Measurements from ENCODE around the gene FRMPD2.

DNA sequence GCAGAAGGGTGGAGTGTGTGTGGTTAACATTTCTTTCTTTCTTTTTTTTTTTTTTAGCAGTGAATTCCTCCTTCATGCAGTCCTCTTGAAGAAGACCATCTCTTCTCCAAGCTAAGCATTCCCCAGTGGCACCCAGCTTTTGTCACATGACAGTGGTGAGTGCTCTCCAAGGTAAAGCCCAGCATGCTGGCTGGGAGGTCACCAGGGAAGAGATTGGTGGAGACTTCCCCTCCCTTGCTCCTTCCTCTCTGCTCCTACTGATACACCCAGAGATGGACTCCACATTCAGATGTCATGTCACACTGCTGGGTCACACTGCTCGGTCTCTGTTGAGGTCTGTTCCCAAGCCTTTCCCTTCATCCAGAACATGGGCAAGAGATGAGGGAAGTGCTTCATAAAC lies 55.3 kb downstream of the FRMPD2 start:
- TF ChIP-seq MXI1 (conservative IDR thresholded peaks at IDR 0.05; ENCODE audit: poor library complexity, severe bottlenecking) (no peak), CTCF (IDR thresholded peaks at IDR 0.05; ENCODE audit: poor library complexity, severe bottlenecking) (no peak), POLR2AphosphoS5 (IDR thresholded peaks at IDR 0.05) (no peak), SMC3 (conservative IDR thresholded peaks at IDR 0.05; ENCODE audit: poor library complexity) (no peak), EP300 (conservative IDR thresholded peaks at IDR 0.05; ENCODE audit: poor library complexity, severe bottlenecking) (no peak)
